ENCODE measurements around the gene DMPK.

GRCh38 chr19:45747513-45747912, 34.8 kb downstream of the DMPK start:
- TF ChIP-seq POLR2AphosphoS5 (IDR thresholded peaks at IDR 0.05; ENCODE audit: low read depth, low read length), result no peak
- no peak for TF ChIP-seq POLR2A (IDR thresholded peaks at IDR 0.05; ENCODE audit: low read depth, low read length)
